ENCODE results near the gene FXYD2. TPM values are rescaled to one million over a fixed set of nuclear protein-coding genes. Genes with fewer than 3 reads are reported as not detected.

Gene FXYD2
- total RNA-seq, 2 donors from 2014 or later: 3.6 to 4.5 TPM

DNA sequence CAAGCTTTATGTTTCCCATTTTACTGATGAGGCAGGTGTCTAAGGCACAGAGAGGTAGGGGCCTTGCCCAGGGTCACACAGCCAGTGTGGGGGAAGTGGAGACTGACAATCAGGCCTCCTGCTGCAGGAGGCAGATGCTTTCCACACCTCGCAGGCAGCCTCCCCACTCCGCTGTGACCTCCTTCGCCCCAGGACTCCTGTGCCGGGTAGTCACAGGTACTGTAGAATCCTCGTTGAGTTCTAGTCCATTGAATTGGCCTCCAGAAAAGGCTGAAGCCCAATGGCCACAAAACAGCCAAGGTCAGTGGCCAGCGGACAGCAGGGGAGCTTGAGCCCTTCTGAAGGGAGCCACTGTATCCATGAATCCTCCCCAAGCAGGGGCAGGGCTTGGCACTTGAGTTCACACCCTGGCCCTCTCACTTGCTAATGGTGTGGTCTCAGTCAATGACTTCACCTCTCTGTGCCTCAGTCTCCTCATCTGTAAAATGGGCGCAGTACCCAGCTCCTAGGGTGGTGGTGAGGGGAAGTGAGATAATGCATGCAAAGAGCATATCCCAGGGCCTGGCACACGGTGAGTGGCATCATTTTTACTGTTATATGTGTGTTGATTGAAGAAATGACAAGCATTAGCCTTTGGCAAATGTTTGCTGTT lies 1.1 kb upstream of the FXYD2 start:
- intact Hi-C loops (cut with DNase I): no loop called here
- DNase-seq (ENCODE audit: low spot score): peak; percentile 68

DNA sequence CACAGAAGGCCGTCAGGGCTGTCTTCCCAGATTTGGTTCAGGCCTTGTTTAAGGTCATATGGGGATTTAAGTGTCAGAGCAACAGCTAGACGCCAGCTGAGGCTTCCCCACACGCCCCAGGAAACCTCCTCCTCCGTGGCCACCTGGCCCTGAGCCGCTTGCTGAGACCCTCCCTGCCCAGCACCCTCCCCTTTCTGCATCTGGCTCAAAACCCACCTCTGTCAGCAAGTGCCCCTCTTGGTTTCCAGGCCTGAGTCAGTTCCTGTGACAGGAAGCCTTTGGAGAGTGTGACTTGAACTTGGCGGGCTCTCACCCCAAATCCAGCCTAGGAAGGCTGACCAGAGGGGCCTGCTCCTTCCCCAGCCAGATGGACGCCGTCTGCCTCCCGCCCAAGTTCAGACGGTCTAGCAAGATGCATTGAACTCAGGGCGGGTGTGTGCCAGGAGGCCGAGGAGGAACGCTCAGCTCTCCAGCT lies 561 bp downstream of the FXYD2 start:
- DNase-seq (ENCODE audit: low spot score): peak; percentile 92
- intact Hi-C loops (cut with DNase I): no loop called here

DNA sequence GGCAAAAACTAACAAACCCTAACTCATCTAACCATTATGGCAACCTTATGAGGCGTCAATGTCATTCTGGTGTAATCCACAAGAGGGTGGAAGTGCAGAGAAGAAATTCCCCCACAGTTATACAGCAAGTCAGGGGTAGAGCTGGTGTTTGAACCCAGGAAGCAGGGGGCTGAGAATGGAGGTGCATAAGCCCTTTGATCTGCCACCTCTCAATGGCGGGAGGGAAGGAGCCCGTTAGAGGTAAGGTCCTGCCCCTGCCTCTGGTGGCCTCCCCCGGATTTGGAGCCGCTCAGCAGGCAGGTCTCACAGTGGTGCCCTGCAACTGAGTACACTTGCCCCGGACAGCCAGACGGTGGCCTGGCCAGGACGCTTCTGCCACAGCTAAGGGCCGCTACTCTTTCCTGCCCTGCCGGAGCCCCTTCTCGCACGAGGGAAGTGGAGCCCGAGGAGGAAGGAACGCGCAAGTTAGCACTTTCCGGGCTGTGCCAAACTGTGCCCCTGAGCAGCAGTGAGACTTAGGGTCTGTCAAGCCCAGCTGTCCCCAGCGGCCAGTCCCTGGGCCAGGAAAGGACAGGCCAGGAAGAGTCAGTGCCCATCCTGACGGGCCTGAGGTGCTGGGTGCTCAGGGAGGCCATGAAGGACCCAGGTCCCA lies 1.1 kb downstream of the FXYD2 start:
- intact Hi-C loops (cut with DNase I): no loop called here

GRCh38 chr11:117822074-117823033 lies 2.2 kb downstream of the FXYD2 start:
- intact Hi-C loops (cut with DNase I): no loop called here
- peak; percentile 84 for DNase-seq (ENCODE audit: low spot score)

More for the DNA sequence above, 1.1 kb downstream of the FXYD2 start:
- peak; percentile 85 for DNase-seq (ENCODE audit: low spot score)

DNA sequence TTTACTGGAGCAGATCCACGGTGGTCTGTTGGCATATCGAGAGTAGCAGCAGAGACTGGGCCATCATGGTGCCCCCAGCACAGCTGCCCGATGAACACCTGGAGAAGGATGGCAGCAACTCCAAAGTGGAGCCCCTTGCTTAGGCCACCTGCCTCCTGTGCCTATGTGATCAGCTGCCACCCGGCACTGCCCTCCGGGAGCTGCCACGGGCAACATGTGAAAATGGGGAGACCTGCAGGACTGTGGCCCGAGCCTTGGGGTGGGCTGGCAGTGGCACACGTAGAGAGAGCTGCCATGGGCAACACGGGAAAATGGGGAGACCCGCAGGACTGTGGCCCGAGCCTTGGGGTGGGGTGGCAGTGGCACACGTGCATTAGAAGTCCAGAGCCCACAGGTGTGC lies 3.1 kb downstream of the FXYD2 start:
- intact Hi-C loops (cut with DNase I): loop anchor here in 1 of 2 donors (1.0 kb wide), 1 partner anchor 58 kb away; no protein-coding TSS in a partner anchor
- DNase-seq (ENCODE audit: low spot score): peak; percentile 54

- intact Hi-C loops (cut with DNase I): no loop called here
- peak; percentile 60 for DNase-seq (ENCODE audit: low spot score)
Measured at GRCh38 chr11:117820516-117820915, 4.0 kb downstream of the FXYD2 start.

- DNase-seq (ENCODE audit: low spot score): peak; percentile 70
- intact Hi-C loops (cut with DNase I): no loop called here
Measured at GRCh38 chr11:117820071-117820470, 4.5 kb downstream of the FXYD2 start.

DNA sequence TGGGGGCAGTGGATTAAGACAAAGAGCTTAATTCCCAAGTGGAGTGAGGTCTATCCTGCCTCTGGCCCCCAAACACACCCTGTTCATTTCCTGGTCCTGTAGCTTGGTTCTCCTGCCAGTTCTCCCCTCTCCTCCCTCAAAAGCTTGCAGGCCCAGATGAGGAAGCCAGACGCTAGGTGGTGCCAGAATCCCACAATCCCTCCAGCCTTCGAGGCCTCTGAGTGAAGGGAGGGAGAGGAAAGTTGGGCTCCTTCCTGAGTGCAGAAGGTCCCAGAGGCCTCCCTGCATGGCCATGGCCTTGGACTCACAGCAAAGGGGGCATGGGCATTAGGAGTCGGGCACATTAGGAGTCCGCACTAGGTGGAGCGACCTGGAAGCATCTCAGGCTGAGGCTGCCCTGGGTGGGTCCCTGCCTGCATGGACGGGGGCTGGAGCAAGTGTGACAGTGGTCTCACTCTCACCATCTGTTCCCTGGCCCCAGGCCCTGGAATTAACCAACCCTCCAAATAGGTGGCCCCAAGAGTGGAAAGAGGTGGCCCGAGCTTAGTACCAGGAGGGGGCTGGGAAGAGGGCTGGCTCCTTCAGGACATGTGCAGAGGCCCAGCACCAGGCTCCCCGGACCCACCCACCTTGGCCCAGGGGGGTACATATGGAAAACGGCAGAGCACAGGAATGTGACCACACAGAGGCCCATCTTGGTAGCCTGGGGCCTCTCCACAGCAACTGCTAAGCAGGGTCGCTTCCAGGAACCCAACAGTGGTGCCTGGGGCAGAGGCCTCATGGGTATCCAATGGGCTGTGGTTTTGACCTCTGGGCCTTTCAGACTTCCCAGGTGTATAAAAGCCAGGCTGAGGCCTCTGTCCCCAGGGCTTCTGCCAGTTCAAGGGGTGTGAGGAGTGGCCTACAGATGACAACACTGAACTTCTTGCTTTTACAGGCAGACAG lies 5.2 kb downstream of the FXYD2 start:
- intact Hi-C loops (cut with DNase I): loop anchor here in 1 of 2 donors (5.0 to 10.0 kb wide), 2 partner anchors 377 to 395 kb away; no protein-coding TSS in a partner anchor
- peak; percentile 87 for DNase-seq (ENCODE audit: low spot score)

- intact Hi-C loops (cut with DNase I): loop anchor here in 1 of 2 donors (5.0 to 10.0 kb wide), 2 partner anchors 376 to 393 kb away; no protein-coding TSS in a partner anchor
- DNase-seq (ENCODE audit: low spot score): peak; percentile 63
Measured at GRCh38 chr11:117818041-117818873, 6.3 kb downstream of the FXYD2 start.

DNA sequence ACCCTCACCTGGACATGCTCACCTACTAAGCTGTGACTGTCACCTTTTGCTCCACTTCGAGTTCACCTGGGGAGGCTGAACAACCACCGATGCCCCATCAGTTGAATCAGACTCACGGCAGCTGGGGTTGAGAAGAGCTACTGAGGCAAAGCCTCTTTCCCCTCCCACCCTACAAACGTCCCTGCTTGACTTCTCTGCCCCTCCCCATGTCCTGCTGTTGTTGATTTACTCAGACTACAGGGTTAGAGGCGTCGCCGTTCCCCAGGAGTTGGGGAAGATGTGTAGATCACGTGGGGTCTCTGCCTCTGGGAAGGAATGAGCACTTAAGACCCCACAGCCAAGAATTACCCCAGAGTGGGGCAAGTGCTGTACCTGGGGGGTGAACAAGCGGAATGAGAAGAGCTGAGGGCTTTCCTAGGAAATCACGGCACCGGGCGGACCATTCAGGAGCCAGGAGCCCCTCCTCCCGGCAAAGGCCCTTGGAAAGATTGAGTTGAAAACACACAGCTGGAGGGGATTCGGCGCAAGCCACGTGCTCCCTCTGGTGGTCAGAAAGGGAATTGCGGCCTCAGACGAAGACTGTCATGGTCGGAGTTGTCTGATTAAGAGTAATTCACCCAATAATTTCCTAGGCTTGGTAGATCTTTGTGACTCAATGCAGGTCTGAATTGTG lies 7.0 kb downstream of the FXYD2 start:
- peak; percentile 94 for DNase-seq (ENCODE audit: low spot score)
- intact Hi-C loops (cut with DNase I): loop anchor here in 1 of 2 donors (5.0 to 10.0 kb wide), 2 partner anchors 375 to 393 kb away; no protein-coding TSS in a partner anchor

DNA sequence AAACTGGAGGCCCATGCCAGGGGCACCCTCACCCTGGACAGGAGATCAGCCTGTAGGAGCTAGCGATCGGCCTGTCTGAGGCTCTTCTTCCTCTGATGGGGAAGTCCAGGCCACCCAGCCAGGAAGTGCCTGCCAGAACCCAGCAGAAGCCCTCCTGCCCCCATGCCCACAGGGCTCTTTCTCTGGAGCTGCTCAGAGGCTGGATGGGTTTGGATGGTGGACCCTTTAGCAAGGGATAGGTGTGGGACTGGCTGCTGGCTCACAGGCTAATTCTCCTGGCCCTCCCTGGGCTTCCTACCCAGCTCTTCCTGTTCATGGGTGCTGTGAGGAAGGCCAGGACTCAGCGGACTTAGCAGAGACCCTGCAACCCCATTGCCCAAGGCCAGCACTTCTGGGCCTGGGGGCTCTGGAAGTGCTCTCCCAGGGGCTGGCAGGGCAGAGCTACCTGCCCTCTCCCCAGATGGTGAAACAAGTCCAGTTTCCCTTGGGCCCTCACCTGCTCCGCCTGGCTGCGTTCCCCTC lies 7.6 kb downstream of the FXYD2 start:
- intact Hi-C loops (cut with DNase I): loop anchor here in 1 of 2 donors (5.0 to 10.0 kb wide), 2 partner anchors 375 to 392 kb away; no protein-coding TSS in a partner anchor

GRCh38 chr11:117816151-117816741 lies 8.3 kb downstream of the FXYD2 start:
- DNase-seq (ENCODE audit: low spot score): peak; percentile 93
- intact Hi-C loops (cut with DNase I): loop anchor here in 1 of 2 donors (5.0 to 10.0 kb wide), 2 partner anchors 374 to 391 kb away; no protein-coding TSS in a partner anchor

More for the DNA sequence above, 7.6 kb downstream of the FXYD2 start:
- DNase-seq (ENCODE audit: low spot score): no peak

GRCh38 chr11:117815262-117815803 lies 9.2 kb downstream of the FXYD2 start:
- intact Hi-C loops (cut with DNase I): loop anchor here in 1 of 2 donors (5.0 to 10.0 kb wide), 2 partner anchors 373 to 391 kb away; no protein-coding TSS in a partner anchor

DNA sequence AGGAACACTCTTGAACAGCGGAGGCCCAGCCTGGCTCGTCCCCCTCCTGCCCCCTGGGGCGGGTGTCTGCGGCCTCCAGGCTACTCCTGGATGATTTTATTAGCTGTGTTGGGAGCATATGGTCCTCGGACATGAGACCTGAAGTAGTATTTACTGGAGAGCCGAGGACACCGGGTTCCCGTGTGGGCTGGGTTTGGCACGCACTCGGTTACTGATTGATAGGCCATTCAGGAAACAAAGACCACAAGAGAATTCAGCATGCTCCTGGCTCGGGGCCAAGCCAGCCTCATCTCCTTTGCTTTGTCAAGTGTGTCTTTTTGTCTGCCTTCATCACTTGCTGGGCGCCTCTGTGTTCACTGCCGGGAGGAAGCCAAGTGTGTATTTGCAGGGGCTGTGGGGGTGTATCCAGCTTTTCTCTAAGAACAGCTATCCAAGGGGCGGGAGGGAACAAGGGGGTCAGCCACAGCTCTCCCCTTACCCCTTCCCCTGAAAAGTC lies 9.7 kb downstream of the FXYD2 start:
- intact Hi-C loops (cut with DNase I): loop anchor here in 1 of 2 donors (5.0 to 10.0 kb wide), 2 partner anchors 373 to 390 kb away; no protein-coding TSS in a partner anchor
- peak; percentile 91 for DNase-seq (ENCODE audit: low spot score)

More at GRCh38 chr11:117815262-117815803, 9.2 kb downstream of the FXYD2 start:
- DNase-seq (ENCODE audit: low spot score): peak; percentile 86

- intact Hi-C loops (cut with DNase I): loop anchor here in 1 of 2 donors (10.0 kb wide), 1 partner anchor 389 kb away; no protein-coding TSS in a partner anchor
Measured at GRCh38 chr11:117814204-117814765, 10.3 kb downstream of the FXYD2 start.

More at GRCh38 chr11:117814204-117814765, 10.3 kb downstream of the FXYD2 start:
- peak; percentile 35 for DNase-seq (ENCODE audit: low spot score)

All from posterior vena cava (tissue), 2 donors.